Activated T-cell treated with anti-CD3 and anti-CD28 coated beads, Interleukin-2, amount 50 U/mL, for 48 hours (primary cell): ENCODE measurements around the gene COQ8A.
"Not testable (repeated sequence)": the region's sequence is repeated elsewhere in the genome, so short reads cannot be mapped to it uniquely, and the experiment has no call there.

Experiments
- DNase-seq, 2 experiments: peaks; one replicate each; pipeline ENCODE4 v3.0.0-alpha.2; 2020

The COQ8A gene

DNA sequence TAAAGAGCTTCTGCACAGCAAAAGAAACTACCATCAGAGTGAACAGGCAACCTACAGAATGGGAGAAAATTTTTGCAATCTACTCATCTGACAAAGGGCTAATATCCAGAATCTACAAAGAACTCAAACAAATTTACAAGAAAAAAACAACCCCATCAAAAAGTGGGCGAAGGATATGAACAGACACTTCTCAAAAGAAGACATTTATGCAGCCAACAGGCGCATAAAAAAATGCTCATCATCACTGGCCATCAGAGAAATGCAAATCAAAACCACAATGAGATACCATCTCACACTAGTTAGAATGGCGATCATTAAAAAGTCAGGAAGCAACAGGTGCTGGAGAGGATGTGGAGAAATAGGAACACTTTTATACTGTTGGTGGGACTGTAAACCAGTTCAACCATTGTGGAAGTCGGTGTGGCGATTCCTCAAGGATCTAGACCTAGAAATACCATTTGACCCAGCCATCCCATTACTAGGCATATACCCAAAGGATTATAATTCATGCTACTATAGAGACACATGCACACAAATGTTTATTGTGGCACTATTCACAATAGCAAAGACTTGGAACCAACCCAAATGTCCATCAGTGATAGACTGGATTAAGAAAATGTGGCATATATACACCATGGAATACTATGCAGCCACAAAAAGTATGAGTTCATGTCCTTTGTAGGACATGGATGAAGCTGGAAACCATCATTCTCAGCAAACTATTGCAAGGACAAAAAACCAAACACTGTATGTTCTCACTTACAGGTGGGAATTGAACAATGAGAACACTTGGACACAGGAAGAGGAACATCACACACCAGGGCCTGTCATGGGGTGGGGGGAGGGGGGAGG lies 10.6 kb upstream of the COQ8A start:
- not testable (repeated sequence) for DNase-seq

DNA sequence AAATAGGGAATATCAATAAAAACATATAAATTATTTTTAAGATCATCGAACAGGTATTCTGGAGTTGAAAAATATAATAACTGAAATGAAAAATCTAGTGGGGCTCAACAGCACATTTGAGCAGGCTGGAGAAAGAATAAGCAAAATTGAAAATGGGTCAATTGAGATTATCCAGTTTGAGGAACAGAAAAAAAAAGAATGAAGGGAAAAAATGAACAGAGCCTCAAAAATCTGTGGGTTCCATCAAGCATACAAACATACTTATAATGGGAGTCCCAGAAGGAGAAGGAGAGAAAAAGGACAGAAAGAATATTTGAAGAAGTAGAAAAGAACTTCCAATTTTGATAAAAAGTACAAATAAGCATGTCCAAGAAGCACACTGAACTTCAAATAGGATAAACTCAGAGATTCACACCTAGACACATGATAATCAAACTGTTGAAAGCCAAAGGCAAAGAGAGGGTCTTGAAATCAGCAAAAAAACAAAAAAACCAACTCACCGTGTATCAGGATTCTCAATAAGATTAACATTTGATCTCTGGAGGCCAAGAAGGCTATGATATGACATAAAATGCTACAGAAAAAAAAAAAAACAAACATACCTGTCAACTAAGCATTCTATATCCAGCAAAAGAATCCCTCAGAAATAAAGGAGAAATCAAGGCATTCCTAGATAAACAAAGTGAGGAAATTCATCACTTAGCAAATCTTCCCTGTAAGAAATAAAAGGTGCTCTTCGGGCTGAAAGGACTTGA lies 5.4 kb upstream of the COQ8A start:
- DNase-seq, result no peak

DNA sequence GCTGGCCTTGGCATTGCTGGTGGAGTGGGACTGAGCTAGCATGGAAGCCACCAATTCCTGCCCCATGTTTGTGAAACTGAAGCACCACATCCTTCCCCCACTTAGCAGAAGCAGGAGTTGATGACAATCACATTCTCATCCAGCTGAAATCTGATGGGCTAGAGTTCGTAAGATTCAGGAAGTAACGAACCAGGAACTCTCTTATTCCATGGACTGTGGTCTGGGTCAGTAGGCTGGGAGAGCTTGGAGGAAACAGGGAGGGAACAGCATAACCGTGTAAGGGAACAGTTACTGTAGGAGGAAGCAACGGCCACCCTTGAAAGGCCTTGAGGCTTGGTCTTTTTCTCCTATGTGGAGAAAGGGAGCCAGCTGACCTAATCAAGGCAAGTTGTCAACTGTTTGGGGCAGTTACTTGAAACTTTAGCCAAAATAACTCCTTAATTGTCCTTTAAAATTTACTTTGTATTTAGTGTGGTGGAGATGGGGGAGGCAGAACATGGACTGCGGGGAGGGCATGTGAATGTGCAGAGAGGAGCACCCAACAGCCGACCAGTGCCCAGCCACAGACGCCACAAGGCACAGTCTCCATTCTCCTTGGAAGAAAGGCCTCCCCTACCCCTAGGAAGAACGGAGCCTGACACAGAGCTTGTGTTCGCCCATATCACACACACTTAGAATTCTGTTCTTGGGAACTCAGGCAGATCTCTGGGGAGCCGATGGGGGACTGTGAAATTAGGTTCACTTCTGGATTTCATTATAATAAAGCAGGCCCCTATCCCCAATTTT lies 2.0 kb upstream of the COQ8A start:
- no peak for DNase-seq

DNA sequence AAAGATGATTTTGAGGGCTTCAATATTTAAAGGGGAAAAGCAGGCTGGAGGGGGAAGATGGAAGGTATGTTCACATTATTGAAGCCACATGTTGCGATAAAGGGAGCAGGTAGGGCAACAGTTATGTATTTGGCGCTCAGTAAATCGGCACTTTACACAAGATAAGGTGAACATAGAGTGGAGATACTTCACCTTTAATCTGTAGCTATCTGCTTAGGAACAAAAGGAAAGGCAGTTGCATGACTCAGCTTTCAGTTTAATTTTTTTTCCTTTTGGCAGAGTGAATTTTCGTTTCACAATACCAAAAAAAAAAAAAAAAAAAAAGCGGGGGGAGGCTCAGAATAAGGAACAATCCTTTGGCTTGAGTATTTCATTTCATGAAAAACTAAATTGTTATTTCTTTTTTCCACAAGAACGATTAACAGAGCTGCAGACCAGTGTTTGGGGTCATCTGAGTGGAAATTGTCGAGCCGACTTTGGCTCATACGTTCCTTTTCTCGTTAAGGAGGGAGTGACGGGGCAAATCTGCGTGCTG lies 1.1 kb upstream of the COQ8A start:
- DNase-seq, result no peak

DNA sequence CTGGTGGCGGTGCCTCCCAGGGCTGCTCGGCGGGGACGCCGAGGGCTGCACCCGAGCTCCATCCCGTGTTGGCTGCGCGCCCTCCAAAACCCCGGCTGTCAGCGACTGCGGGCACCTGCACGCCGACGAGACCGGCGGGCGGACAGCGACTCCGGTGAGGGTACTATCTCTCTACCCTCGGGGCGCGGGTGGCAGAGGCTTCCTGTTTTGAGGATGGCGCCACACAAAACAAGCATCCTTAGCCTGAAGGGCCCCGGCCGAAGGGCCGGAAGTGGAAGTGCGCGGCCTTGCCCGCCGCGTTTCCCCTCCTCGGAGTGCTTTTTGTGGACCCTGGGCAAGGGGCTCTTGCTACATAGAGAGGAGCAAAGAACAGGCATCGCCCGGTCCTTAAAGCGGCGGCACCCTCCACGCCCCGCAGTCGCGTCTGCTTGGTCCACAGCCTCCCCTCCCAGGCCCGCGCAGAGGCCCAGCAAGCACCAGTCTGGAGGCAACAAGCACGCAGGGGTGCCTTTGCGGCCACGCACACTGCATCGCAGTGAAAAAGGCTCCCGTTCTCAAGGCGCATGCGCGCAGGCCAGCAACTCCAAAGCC lies 561 bp upstream of the COQ8A start:
- DNase-seq, result no peak

DNA sequence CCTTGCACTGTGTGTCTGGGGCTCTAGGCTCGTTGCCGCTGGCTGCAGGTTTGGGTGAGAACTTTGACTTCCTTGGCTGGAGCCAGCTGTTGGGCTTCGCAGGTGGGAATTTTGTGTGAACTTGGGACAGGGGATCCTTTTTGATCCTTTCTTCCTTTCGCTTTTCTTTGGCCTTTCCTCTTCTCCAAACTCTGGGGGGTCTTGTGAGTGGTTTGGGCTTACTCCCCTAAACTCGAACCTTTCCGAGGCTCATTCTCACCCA lies 643 bp downstream of the COQ8A start:
- DNase-seq, result no peak

DNA sequence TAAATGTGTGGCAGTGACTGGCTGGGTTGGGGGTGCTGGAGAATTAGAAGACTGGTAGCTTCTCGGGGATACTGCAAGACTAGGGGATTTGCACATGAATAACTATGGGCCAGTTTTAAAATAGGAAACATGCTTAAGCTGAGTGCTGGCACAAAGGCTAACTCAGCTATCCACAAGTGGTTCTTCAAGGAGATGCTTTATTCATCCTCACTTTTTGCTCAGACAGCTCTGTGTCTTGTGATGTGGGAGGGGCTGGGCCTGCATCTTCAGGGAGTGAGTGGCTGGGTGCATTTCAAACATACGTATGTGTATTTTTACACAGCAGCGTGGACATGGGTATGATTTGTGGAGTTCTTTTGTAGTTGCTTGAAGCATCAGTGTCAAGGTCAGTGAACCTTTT lies 2.3 kb downstream of the COQ8A start:
- no peak for DNase-seq

- no peak for DNase-seq
Observed at GRCh38 chr1:226943156-226943555, 3.1 kb downstream of the COQ8A start.

DNA sequence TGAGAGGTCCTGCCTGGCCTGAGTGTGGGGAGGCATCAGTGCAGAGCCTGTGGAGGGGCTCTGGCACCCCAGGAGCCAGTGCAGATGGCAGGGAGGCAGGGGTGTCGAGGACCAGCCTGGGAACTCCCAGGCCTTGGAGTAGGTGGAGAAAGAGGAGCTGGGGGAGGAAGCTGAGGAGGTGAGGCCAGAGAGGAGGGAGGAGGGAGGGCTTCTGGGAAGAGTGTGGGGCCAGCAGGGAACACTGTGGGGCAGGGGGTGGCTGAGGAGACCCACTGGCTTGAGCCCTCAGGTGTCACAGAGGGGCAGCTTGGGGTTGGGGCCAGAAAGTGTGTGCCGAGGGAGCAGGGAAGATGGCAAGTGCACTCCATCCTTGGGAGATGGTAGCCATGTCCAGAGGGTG lies 3.8 kb downstream of the COQ8A start:
- no peak for DNase-seq

DNA sequence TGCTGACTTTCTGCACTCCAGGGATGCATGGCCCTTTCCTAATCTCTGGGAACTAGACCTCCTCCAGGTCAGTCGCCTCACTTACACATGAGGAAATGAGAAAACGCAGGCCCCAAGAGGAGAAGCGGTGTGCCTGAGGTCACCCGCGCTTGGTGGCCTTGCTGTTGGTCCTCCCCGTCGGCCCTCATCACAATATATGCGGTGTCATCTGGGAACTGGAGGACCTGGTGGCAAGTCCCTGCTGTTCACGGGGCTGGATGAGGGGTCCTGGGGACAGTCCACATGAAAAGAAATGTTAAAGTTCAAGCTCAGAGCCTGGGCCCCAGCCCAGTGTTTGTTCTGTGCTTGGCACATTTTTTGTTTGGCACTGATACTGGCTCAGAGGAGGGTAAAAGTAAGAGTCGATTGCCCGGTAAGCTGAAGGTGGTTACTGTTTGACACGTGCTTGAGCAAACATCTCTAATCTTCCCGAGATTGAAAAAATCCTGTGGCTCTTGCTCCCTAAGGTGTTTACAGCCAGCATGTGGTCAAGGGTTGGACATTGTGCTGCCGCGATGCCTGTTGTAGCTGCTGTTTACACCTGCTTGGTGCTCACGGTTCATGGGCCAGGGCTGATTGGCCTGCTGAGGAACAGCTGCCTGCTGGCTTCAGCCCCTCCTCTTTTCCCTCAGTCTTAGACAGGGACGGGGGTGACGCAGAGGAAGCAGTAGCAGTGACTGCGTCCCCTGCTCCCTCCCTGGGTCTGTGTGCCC lies 5.2 kb downstream of the COQ8A start:
- DNase-seq, result no peak

DNA sequence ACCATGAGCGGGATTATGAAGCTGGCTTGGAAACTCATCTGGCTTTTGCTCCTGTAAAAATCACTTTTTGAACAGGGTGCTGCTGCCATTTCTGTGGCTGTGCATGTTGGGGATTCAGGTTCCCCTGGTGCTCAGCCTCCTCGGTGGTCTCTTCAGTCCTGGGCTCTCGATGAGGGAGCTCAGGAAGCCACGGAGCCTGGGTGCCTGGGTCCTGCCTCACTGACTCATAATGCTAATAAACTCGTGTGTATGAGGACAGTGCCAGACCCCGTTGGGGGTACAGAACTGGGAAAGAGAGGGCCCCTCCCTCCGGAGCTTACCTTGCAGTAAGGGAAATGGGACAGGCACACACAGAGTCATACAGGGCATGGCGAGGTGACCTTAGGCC lies 5.8 kb downstream of the COQ8A start:
- no peak for DNase-seq

GRCh38 chr1:226946285-226946684 lies 6.2 kb downstream of the COQ8A start:
- no peak for DNase-seq

GRCh38 chr1:226946841-226947240 lies 6.7 kb downstream of the COQ8A start:
- no peak for DNase-seq

DNA sequence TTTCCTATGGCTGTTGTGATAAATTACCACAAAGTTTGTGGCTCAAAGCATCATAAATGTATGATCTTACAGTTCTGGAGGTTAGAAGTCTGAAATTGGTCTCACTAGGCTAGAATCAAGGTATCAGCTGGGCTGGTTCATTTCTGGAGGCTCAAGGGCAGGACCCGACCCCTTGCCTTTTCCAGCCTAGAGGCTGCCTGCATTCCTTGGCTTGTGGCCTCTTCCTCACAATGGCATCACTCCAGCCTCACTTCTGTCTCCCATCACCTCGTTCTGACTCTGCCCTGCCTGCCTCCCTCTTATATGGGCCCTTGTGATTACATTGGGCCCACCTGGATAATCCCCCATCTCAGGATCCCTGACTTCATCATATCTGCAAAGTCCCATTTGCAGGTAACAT lies 8.0 kb downstream of the COQ8A start:
- no peak for DNase-seq

GRCh38 chr1:226948480-226948879 lies 8.4 kb downstream of the COQ8A start:
- no peak for DNase-seq

GRCh38 chr1:226948996-226949395 lies 8.9 kb downstream of the COQ8A start:
- no peak for DNase-seq

GRCh38 chr1:226949401-226949800 lies 9.3 kb downstream of the COQ8A start:
- no peak for DNase-seq

DNA sequence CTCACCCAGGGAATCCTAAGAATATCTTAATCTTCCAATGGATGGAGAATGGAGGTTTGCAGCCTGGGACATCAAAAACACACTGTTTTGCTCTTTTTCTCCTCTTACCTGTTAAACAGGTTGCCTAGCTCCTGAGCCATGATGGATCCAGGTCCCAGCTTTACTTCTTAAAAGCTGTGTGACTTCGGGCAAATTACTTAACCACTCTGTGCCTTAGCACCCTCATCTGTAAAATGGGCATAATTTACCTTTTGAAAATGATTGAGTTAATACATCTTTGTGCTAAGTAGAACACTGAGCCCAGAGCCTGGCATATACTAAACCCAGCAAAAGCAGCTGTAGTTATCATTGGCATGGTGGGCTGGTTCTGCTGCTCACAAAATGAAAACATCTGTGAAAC lies 10.2 kb downstream of the COQ8A start:
- no peak for DNase-seq

- DNase-seq, result no peak
Observed at GRCh38 chr1:226950871-226951270, 10.8 kb downstream of the COQ8A start.

- DNase-seq, result no peak
Observed at GRCh38 chr1:226951286-226952117, 11.4 kb downstream of the COQ8A start.

DNA sequence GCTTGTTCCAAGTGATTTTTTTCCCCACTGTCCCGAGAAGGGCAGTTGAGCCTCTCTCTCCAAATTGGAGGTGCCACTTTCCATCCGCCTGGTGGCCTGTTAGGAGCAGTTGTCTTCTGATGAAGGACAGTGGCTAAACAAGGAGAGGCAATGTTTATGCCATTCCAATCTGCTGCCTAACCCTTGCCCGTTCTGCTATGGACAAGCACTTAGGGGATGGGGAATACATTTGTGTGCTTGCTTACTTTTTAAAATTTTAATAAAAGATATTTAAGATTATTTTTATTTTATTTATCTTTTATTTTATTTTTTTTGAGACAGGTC lies 12.0 kb downstream of the COQ8A start:
- DNase-seq, result no peak
